HG02970 (cell line): ENCODE data around the gene BTBD6.
"Not testable (repeated sequence)": the region's sequence is repeated elsewhere in the genome, so short reads cannot be mapped to it uniquely, and the experiment has no call there.

ENCODE experiments used
- ATAC-seq: cut with Tn5 transposase; IDR thresholded peaks from one replicate; pipeline ENCODE4 v1.9.1; 2021; ENCODE audit warnings: mild to moderate bottlenecking, moderate library complexity, moderate number of reproducible peaks; ENCODE audit not compliant: unreplicated experiment, low FRiP score

BTBD6 gene

DNA sequence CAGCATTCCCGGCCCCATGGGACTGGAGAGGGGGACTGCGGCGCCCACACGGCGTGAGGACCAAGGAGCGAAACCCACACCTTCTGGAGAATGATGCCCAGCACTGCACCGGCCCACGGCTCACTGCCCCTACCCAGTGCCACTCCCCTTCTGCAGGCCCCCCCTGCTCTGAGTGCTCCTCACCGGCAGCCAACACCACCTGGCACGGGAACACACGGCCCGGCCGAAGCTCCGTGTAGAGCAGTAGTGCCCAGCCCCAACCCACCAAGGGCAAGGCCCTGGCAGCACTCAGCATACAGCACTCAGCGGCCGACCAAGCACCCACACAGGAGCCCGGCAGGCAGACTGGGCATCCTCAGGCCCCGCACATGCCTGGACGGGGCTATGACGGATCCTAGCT is 13.4 kb downstream of the BTBD6 start:
- ATAC-seq, result no peak

DNA sequence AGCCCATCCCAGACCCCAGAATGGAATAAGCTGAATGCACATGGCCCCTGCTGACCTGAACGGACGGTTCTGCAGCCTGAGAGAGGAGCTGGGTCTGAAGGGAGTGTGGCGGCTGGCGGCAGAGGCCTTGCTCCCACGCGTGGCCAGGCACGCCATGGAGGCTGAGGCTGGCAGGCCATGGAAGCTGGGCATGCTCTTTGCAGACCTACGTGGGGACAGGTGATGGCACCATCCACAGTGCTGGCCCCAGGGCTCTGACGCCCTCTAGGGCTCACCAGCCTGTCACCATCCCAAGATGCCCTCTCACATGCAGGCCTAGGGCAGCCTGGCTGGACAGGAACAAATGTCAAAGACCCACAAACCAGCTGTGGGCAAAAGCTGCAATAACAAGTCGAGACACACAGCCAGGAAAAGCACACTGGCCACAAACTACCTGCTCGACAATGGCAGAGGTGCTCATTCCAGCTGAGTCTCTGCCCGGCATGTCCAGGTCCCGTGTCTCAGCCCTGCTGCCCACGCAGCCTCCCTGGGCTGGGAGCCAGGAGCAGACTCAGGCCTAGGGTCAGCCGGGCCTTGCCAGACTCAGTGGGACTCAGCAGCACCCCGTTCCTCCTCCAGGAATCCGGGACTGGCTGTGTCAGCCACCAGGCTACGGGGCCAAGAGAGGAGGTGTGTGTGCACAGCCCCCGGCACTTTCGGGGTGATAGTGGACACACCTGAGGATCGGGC is 19.7 kb downstream of the BTBD6 start:
- no peak for ATAC-seq

DNA sequence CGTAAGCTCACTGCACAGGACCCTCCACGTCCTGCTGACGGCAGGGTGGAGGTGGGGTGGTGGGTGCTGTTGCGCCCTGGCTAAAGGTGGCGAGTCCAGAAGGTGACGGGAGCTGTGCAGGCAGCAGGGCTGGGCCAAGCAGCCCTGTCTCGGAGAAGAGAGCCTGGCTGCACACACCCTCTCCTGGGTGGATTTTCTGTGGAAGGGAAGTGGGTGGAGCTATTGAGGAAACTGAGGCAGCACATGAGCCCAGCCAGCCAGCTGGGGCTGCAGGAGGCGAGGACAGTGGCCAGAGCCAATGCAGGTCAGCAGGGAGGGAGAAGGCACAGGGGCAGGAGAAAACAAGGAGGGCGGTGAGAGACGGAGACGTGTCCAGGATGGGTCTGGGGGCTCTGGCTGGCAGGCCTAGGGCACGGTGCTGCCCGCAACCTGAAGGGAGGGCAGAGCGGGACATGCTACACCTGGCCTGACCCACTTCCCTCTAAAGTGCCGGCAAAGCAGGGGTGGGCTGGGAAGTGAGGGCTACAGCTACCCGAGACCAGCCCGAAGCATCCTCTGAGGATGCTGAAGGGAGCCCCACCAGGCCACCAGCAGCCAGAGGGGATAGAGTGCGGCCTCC is 20.5 kb downstream of the BTBD6 start:
- ATAC-seq, result no peak

DNA sequence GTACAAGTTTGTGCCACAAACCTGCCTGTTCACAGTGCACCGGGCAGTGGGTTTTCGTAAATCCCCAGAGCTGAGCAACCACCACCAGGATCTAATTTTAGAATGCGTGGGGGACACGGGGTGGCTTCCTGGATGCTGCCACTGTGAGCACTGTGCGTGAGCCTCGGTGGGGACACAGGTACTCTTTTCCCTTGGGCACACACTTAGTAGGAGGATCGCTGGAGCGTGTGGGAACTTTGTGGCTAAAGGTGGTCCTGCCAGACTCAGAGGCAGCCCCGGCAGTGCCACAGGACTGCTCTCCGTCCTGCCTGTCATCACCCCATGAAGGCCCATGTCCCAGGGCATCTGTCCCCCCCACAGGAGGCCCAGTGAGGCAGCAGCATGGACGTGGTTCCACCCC is 21.1 kb downstream of the BTBD6 start:
- no peak for ATAC-seq

DNA sequence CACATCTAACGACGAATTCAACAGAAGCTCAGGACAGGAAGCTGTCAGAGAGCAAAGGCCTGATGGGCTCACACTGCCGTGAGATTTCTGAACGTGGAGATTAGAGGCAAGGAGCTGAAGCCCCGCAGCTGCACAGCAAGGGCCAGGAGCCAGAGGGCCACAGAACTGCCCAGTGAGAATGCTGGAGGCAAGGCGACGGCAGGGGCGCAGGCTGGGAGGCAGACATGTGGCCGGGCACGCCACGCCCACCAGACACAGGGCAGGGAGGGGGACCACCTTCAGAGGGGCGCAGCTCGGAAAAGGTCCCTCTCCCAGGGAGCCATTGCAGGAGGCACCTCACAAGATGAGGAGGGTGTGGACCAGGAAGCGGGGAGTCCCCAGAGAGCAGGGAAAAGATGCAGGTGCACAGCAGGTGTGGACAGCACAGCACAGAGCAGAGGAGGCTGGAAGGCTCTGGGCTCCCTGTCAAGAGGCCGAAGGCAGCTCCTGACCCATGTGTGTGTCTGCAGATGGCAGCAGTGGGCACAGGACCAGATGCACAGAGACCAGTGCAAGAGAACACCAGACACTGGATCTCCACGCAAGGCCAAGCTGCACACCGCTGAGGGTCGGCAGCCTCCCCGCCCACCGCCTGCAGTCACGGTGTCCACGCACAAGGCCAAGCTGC is 23.0 kb downstream of the BTBD6 start:
- ATAC-seq, result no peak

DNA sequence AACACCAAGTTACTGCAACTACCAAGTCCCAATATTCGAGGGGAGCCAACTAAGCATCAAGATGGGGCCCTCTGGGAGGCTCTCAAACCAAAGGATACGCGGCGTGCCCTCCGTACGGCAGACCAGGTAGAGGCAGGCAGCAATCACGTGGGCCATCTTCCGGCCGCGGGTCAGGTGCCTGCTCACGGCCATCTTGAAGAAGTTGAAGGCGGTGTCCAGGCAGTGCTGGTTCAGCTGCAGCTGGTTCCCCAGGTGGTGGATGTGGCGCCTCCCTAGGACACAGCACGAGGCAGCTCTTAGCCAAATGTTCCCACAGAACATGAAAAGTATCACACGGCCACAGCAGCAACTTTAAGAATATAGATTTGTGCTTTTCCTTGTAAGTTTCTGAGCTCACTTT is 24.3 kb downstream of the BTBD6 start:
- no peak for ATAC-seq

DNA sequence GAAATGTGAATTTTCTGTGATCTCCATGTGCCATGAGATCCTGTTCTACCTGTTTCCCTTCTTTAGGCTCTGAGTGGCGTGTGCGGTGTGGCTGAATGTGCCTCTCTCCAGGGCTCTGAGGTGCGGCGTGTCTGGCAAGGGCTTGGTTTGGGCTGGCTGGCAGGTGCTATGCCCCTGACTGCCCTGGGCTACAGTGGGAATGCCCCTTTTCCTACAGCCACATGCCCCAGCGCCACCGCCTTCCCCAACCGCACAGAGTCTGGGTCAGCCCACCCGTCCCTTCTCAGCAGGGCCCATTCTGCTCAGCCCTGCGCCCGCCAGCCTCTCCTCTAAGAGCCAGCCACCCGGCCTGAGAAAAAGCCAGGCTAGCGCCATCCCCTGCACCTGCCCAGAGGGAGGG is 24.7 kb downstream of the BTBD6 start:
- ATAC-seq, result no peak

DNA sequence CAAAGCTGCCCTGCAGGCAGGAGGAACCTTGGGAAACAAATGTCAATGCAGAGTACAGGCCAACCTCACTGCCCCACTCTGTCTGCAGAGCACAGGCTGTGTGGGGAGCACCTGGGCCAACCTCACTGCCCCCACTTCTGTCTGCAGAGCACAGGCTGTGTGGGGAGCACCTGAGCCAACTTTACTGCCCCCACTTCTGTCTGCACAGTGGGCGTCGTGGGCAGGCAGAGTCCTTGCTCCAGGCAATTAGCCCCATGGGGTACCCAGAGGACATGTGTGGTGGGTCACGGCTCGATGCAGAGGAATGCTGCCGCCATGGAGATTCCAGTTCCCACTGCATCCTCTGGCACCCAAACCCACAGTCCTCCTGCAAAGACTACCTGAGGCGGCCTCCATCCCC is 26.3 kb downstream of the BTBD6 start:
- ATAC-seq, result no peak

DNA sequence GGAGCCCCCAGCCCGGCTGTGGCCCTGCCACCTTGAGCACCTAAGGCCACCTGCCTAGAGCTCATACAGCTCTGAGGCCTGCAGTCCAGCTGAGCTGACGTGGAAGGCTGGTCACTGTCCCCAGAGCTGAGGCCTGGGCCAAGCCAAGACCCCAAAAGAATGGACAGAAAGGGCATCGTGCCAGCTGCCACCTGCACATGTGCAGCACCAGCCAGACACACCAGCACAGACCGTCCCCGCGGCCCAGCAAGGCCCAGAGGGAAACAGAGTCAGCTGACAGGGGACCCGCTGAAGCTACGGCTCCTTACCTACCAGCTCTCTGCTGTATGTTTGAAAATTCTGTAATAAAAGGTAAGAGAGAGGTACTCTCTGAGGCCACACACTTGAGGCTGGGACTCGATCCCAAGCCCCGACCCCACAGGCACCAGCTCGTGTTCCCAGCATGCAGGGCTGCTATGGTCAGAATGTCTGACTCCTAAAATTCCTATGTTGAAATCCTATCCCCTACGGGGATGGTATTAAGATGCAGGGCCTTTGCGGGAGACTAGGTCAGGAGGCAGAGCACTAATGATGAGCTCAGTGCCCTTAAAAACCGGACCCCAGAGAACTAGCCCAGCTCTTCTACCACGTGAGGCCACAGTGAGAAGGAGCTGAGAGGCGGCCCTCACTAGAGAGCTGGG is 27.1 kb downstream of the BTBD6 start:
- no peak for ATAC-seq

DNA sequence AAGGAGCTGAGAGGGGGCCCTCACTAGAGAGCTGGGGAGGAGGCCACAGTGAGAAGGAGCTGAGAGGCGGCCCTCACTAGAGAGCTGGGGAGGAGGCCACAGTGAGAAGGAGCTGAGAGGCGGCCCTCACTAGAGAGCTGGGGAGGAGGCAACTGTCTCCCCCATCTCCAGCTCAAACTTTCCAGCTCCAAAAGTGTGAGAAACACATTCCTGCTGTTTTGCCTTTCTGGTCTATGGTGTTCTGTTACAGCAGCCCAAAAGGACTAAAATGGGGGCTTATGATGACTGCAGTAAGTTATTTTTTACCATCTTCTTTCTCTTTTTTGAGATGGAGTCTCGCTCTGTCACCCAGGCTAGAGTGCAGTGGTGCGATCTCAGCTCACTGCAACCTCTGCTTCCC is 29.1 kb downstream of the BTBD6 start:
- ATAC-seq, result not testable (repeated sequence)

DNA sequence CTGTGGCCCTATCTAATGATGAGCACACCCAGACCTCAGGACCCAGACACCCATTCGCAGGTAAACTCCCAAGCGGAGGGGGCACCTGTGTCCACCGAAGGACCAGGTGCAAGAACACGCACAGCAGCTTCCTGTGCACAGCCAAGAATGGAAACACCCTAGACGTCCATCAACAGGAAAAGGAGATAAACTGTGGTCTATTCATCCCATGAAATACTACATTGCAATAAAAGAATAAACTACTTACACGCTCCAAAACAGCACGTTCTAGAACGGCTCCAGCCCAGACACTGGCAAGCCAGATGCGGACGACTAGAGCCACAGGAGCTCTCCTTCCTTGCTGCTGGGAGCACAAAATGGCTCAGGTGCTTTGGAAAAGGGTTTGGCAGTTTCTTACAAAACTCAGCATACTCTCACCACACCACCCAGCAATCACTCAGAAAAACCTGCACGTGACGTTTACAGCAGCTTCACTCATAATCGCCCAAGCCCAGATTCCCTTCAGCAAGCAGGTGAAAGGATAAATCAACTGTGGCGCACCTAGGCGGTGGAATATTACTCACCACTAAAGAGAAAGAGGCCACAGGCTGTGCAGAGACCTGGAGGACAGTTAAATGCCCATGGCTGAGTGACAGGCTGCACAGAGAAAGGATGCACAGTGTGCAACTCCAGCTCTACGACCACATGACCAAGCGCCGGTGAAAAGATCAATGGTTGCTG is 31.5 kb downstream of the BTBD6 start:
- no peak for ATAC-seq

DNA sequence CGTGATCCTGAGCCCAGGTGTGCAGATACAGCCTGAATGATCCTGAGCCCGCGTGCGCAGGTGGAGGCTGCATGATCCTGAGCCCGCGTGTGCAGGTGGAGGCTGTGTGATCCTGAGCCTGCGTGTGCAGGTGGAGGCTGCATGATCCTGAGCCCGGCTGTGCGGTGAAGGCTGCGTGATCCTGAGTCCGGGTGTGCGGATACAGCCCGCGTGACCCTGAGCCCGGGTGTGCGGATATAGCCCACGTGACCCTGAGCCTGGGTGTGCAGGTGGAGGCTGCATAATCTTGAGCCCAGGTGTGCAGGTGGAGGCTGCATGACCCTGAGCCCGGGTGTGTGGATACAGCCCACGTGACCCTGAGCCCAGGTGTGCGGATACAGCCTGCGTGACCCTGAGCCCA is 32.2 kb downstream of the BTBD6 start:
- ATAC-seq, result no peak

DNA sequence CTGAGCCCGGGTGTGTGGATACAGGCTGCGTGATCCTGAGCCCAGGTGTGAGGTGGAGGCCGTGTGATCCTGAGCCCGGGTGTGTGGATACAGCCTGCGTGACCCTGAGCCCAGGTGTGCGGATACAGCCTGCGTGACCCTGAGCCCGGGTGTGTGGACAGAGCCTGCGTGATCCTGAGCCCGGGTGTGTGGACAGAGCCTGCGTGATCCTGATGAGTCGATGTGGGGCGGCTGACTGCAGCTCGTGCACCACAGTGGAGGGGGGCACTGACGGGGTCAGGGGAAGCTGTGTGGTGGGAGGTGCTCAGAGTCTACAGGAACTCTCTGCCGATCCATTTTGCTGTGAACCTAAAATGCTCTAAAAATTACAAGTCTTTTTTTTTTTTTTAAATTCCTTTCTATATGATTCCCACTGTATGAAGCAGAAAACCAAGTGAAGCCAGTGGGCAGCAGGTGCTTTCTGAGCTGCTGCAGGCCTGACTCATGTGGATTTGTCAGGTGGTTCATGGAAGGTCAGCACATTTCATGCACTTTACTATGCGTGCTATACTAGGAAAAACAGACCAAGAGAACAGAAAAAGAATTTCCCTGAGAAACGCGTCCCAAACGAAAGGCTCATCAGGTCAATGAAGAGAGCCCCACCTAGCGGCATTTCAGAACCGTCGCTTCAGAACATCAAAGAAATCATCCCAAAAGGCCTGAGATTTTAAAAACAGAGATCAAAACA is 33.2 kb downstream of the BTBD6 start:
- no peak for ATAC-seq

DNA sequence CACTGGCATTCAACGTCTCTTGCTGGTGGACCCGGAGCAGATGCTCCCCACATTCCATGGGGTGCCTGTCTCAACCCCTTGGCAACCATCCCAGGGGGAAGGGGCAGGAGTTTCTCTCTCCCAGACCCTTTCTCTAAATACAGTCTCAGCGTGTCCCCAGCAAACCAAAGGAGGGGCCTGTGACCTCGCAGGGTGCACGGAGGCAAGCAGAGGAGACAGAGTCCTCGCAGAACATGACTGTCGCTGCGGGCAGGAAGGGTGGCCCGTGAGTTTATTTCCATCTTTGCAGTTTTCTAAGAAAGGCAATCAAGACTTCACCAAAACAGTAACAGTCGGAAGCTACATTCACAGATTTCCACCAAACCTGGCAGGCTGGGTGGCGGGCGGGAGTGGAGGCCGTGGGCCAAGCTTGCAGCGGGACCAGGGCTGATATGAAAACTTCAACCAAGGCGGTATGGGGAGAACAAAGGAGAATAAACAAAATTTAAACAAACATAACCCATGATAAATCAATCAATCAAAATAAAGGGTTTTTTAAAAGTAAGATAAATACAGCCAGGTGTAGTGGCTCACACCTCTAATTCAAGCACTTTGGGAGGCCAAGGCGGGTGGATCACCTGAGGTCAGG is 33.9 kb downstream of the BTBD6 start:
- ATAC-seq, result no peak

DNA sequence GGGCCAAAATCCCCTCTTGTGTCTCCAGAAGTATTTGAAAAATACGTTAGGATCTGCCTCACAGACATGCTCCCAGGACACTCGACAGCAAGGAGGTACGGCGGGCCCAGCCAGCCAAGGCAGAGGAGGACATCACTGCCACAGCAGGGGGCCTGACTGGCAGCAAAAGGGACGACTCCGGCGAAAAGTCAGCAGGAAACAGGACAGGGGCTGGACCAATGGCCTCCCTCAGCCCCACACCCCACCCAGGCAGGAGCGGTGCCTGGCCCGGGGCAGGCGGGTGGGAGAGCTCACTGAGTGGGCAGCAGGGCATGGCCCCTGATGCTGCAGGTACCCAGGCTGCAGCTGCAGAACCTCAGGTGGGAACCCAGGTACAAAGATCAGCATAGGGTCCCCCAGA is 34.7 kb downstream of the BTBD6 start:
- no peak for ATAC-seq

DNA sequence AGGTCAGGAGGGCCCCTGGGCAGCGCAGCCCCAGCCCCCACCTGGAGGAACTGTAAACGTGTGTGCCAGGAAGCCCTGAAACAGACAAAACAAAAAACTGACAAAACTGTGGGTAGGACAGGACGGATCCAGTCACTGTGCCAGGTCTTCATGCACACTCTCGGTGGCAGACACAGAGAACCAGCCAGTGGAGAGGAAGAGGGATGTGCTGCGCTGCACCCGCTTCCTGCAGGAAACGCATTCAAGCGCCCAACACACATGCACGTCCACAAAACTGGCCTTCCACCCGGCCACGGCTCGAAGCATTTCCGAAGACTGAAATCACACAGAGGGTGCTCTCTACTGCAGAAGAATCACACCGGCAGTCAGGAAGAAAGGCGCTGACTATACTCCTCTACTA is 35.6 kb downstream of the BTBD6 start:
- no peak for ATAC-seq

DNA sequence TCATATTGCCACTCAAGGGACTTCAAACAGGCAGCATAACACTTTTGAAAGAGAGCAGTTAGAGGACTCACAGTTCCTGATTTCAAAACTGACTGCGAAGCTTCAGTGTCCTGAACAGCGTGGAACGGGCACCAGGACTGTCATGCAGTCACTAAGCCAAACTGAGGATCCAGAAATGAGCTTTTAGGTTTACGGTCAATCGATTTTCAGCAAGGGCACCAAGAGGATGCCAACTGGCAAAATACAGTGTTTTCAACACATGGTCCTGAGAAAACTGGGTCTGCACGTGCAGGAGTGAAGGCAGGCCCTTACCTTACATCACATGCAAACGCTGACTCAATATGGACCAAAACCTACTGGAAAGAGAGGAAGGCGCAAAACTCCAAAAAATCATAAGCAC is 36.8 kb downstream of the BTBD6 start:
- ATAC-seq, result no peak

DNA sequence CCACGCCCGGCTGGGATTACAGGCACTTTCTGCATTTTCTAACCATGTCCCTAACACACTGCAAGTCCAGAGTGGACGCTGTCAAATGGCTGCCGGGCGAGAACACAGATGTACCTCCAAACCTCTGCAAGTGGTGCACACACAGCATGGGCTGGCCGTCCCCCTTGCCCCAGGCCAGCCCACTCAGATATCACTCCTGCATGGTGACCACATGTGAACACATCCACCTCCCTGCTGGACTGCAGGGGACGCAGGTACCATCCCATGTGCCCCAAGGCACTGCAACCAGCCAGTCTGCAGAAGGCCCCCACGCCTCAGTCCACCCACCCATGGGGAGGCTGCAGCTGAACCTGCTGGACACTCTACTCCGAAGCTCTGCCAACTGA is 38.4 kb downstream of the BTBD6 start:
- ATAC-seq, result no peak

DNA sequence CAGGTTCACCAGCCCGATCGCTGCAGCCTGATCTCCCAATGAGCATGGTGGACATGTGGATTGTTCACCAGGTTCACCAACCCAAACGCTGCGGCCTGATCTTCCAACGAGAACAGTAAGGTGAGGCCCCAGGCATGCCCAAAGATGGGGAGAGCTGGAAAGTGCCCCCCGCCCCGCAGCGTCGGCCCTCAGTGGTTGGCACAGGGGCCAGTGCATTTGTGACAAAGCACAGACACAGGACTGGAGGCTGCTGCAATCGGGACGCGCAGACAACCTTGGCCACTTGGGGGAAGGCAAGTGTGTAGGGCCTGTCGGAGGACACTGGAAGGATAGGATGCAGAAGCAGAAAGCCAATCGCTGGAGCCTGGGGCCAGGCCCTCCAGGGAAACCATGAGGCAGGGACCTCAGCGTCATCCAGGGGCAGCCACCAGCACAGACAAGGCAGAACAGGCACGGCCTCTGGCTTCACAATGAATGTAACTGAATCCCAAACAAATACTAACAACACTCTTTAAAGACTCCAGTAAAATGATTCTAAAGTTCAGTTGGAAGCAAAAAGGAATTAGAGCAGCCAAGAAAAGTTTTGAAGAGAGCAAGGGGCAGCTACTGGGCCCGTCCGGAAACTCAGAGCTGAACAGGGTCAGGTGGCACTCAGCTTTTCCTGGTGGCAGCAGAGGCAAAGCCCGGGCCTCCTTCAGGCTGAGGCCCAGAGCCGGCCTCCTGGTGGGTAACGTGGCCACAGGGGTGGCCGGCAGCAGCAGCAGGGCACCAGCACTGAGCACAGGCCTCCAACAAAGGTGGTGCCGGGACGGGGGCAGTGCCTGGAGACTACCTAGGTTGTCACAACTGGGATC is 39.1 kb downstream of the BTBD6 start:
- no peak for ATAC-seq
